SKM-1 treated with dmso at 0.1 percent for 144 hours (cell line): ENCODE data around the gene LILRA5.
"Not testable (repeated sequence)": the region's sequence is repeated elsewhere in the genome, so short reads cannot be mapped to it uniquely, and the experiment has no call there.

Experiments used
- DNase-seq: peaks from one replicate; lab custom pipeline; 2025; ENCODE audit not compliant: unreplicated experiment; lab: John Stamatoyannopoulos, UW

LILRA5 gene

GRCh38 chr19:54277111-54277615 is 35.8 kb downstream of the LILRA5 start:
- not testable (repeated sequence) for DNase-seq

- DNase-seq, result no peak
Measured at GRCh38 chr19:54275951-54276350, 37.0 kb downstream of the LILRA5 start.

- DNase-seq, result not testable (repeated sequence)
Measured at GRCh38 chr19:54274516-54274915, 38.5 kb downstream of the LILRA5 start.

- DNase-seq, result no peak
Measured at GRCh38 chr19:54273821-54274220, 39.1 kb downstream of the LILRA5 start.

- not testable (repeated sequence) for DNase-seq
Measured at GRCh38 chr19:54272181-54272580, 40.8 kb downstream of the LILRA5 start.

GRCh38 chr19:54271587-54271986 is 41.4 kb downstream of the LILRA5 start:
- not testable (repeated sequence) for DNase-seq

GRCh38 chr19:54271106-54271505 is 41.9 kb downstream of the LILRA5 start:
- no peak for DNase-seq

GRCh38 chr19:54268936-54269335 is 44.0 kb downstream of the LILRA5 start:
- DNase-seq, result no peak

GRCh38 chr19:54266133-54266532 is 46.8 kb downstream of the LILRA5 start:
- peak; percentile 3 for DNase-seq

GRCh38 chr19:54262470-54262869 is 50.5 kb downstream of the LILRA5 start:
- no peak for DNase-seq

- no peak for DNase-seq
Measured at GRCh38 chr19:54262066-54262465, 50.9 kb downstream of the LILRA5 start.

GRCh38 chr19:54257116-54257480 is 55.9 kb downstream of the LILRA5 start, which contains the start of gene LILRB5:
Gene LILRB5 (minus strand): TSS chr19:54257273. CDS start chr19:54257193, 80 bp downstream.
- no peak for DNase-seq
